ENCODE data around the gene DOCK7. TPM values are rescaled to one million over a fixed set of nuclear protein-coding genes. Genes with fewer than 3 reads are reported as not detected.
"Not testable (repeated sequence)": the region's sequence is repeated elsewhere in the genome, so short reads cannot be mapped to it uniquely, and the experiment has no call there.

DOCK7 gene
- total RNA-seq, 4 donors from 2014 or later, result 34.1 to 47.7 (median 42.1) TPM

GRCh38 chr1:62712336-62713243 lies 24.4 kb upstream of the DOCK7 start:
- Histone ChIP-seq H3K27me3 (no peaks in the 10 kb centered on the region), H3K36me3 (no peaks in the 10 kb centered on the region), H3K9me3 (no peaks in the 10 kb centered on the region), H3K4me3 (replicated peaks in 1 of 3) (no peak overlapping the region), H3K27ac (no peak overlapping the region), H3K4me1 (peaks cover 3 to 7% of the 10 kb centered on the region in 2 donors)
- intact Hi-C loops (cut with DNase I), result no loop called here
- DNase-seq, result no peak
- TF ChIP-seq CTCF (IDR thresholded peaks at IDR 0.05) (no peak), POLR2A (IDR thresholded peaks at IDR 0.05) (no peak)
- WGBS, 2 donors, result 93 to 94% methylated on average over 3 of the region's 3 CpGs

GRCh38 chr1:62707744-62708120 lies 19.5 kb upstream of the DOCK7 start:
- peaks cover 12 to 15% of the 10 kb centered on the region in 2 donors for H3K4me1 ChIP-seq
- H3K9me3 ChIP-seq, result no peaks in the 10 kb centered on the region
- intact Hi-C loops (cut with DNase I), result no loop called here

DNA sequence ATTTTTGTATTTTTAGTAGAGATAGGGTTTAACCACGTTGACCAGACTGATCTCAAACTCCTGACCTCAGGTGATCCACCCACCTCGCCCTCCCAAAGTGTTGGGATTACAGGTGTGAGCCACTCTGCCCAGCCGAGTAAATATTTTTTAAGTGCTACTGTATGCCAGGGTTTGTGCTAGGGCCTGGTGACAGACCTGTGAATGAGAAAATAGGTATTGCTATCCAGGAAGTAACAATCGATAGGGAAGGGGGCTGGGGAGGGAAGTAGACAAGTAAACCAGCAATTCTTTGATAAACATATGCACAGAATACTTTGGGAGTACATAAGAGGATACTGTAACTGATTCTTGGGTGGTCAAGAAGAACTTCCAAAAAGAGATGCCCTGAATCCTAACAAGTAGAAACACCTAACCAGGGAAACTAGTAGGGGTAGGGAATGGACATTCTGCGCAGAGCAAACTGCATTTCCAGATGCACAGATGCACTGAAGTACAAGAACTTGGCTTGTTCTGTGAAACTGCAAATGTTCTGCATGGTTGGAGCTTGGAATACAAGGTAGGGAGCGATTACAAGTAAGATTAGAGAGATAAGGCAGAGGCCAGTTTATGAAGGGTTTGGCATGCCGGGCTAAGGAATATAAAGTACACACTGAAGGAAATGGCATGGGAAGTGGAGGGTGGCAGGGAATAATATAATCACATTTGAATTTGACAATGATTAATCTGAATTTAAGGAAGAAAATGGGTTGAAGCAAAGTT lies 19.0 kb upstream of the DOCK7 start:
- TF ChIP-seq CTCF (IDR thresholded peaks at IDR 0.05) (no peak), POLR2A (IDR thresholded peaks at IDR 0.05) (no peak)
- Histone ChIP-seq H3K9me3 (no peaks in the 10 kb centered on the region), H3K27me3 (no peaks in the 10 kb centered on the region), H3K4me1 (peaks cover 12 to 15% of the 10 kb centered on the region in 2 donors), H3K4me3 (replicated peaks in 1 of 3) (no peak overlapping the region), H3K27ac (peak overlapping the region in 2 of 3 donors; percentile 43 to 45), H3K36me3 (no peaks in the 10 kb centered on the region)
- intact Hi-C loops (cut with DNase I), result no loop called here
- WGBS, 2 donors, result 42 to 45% methylated on average over 6 of the region's 7 CpGs
- DNase-seq, result peak; percentile 10 to 20

More at GRCh38 chr1:62707744-62708120, 19.5 kb upstream of the DOCK7 start:
- H3K27me3 ChIP-seq, result no peaks in the 10 kb centered on the region
- WGBS, 2 donors, result 41 to 53% methylated on average over 2 of the region's 2 CpGs
- peak overlapping the region in 1 of 3 donors; percentile 45 for H3K27ac ChIP-seq
- TF ChIP-seq CTCF (IDR thresholded peaks at IDR 0.05) (no peak), POLR2A (IDR thresholded peaks at IDR 0.05) (no peak)
- DNase-seq, result peak; percentile 9 to 40
- no peak overlapping the region for H3K4me3 ChIP-seq (replicated peaks in 1 of 3)
- no peaks in the 10 kb centered on the region for H3K36me3 ChIP-seq

DNA sequence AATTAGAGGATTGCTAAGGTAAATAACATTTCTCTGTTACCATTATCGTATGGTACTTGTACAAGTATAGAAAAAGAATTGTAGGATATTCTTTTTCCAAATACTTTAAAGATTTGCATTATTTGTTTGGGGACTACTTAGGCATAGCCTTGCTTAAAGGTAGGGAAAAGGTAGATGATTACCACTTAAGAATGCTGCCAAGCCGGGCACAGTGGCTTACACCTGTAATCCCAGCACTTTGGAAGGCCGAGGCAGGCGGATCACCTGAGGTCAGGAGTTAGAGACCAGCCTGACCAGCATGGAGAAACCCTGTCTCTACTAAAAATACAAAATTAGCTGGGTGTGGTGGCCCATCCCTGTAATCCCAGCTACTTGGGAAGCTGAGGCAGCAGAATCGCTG lies 10.0 kb upstream of the DOCK7 start:
- H3K36me3 ChIP-seq; H3K27me3 ChIP-seq; DNase-seq; H3K9me3 ChIP-seq; H3K4me3 ChIP-seq (replicated peaks in 1 of 3); H3K27ac ChIP-seq; intact Hi-C loops (cut with DNase I); H3K4me1 ChIP-seq: not testable (repeated sequence)
- WGBS, 2 donors, result 93 to 95% methylated on average over 5 of the region's 5 CpGs

- H3K27ac ChIP-seq; H3K27me3 ChIP-seq; H3K36me3 ChIP-seq; H3K9me3 ChIP-seq; H3K4me3 ChIP-seq (replicated peaks in 1 of 3); DNase-seq; intact Hi-C loops (cut with DNase I): not testable (repeated sequence)
- H3K4me1 ChIP-seq, result peaks cover 13 to 18% of the 10 kb centered on the region in 2 donors
- WGBS, 2 donors, result 83 to 88% methylated on average over 7 of the region's 7 CpGs
Measured at GRCh38 chr1:62694479-62694878, 6.3 kb upstream of the DOCK7 start.

DNA sequence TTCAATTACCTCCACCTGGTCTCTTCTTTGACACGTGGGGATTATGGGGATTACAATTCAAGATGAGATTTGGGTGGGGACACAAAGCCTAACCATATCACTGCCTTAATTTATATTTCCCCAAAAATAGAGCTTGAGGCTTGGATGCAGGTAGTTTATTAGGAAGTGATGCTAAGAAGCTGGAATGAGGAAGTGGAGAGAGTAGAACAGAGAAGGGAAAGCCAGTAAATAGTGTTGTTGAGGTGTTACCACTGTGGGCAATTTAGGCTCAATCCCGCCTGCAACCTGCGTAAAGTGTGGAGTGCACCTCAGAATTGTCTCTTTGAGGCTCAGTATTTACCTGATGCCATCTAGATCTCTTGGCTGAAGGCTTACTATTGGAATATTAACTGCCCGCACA lies 4.9 kb upstream of the DOCK7 start:
- intact Hi-C loops (cut with DNase I), result no loop called here
- TF ChIP-seq CTCF (IDR thresholded peaks at IDR 0.05) (no peak), POLR2A (IDR thresholded peaks at IDR 0.05) (no peak)
- 95 to 98% methylated on average over 4 of the region's 4 CpGs for WGBS, 2 donors
- no peak for DNase-seq
- H3K4me3 ChIP-seq (replicated peaks in 1 of 3), result no peak overlapping the region
- H3K9me3 ChIP-seq, result no peaks in the 10 kb centered on the region
- H3K4me1 ChIP-seq, result peaks cover 13 to 18% of the 10 kb centered on the region in 2 donors
- no peaks in the 10 kb centered on the region for H3K36me3 ChIP-seq
- no peaks in the 10 kb centered on the region for H3K27me3 ChIP-seq
- H3K27ac ChIP-seq, result no peak overlapping the region
